ENCODE measurements around the gene METAP1D.

METAP1D gene

GRCh38 chr2:172038604-172039003 is 38.9 kb downstream of the METAP1D start:
- H3K9ac ChIP-seq (ENCODE audit: low read depth, low read length): no peak overlapping the region
- no peaks in the 10 kb centered on the region for H3K9me3 ChIP-seq (ENCODE audit: control insufficient read depth, insufficient read depth, low read length)
- no peaks in the 10 kb centered on the region for H3K4me1 ChIP-seq (ENCODE audit: control insufficient read depth, insufficient read depth, low read length)
- no peaks in the 10 kb centered on the region for H3K36me3 ChIP-seq (ENCODE audit: control insufficient read depth, insufficient read depth, low read length)
- H3K4me3 ChIP-seq (ENCODE audit: low read depth, low read length): no peak overlapping the region
- H3K27me3 ChIP-seq (ENCODE audit: control insufficient read depth, insufficient read depth, low read length): no peaks in the 10 kb centered on the region

GRCh38 chr2:172039011-172039704 is 39.4 kb downstream of the METAP1D start:
- Histone ChIP-seq H3K4me3 (ENCODE audit: low read depth, low read length) (no peak overlapping the region), H3K9me3 (ENCODE audit: control insufficient read depth, insufficient read depth, low read length) (no peaks in the 10 kb centered on the region), H3K27me3 (ENCODE audit: control insufficient read depth, insufficient read depth, low read length) (no peaks in the 10 kb centered on the region), H3K9ac (ENCODE audit: low read depth, low read length) (no peak overlapping the region), H3K4me1 (ENCODE audit: control insufficient read depth, insufficient read depth, low read length) (no peaks in the 10 kb centered on the region), H3K36me3 (ENCODE audit: control insufficient read depth, insufficient read depth, low read length) (no peaks in the 10 kb centered on the region)

GRCh38 chr2:172040311-172040710 is 40.6 kb downstream of the METAP1D start:
- Histone ChIP-seq H3K4me3 (ENCODE audit: low read depth, low read length) (no peak overlapping the region), H3K36me3 (ENCODE audit: control insufficient read depth, insufficient read depth, low read length) (no peaks in the 10 kb centered on the region), H3K9me3 (ENCODE audit: control insufficient read depth, insufficient read depth, low read length) (no peaks in the 10 kb centered on the region), H3K27me3 (ENCODE audit: control insufficient read depth, insufficient read depth, low read length) (no peaks in the 10 kb centered on the region), H3K4me1 (ENCODE audit: control insufficient read depth, insufficient read depth, low read length) (no peaks in the 10 kb centered on the region), H3K9ac (ENCODE audit: low read depth, low read length) (no peak overlapping the region)

- Histone ChIP-seq H3K4me3 (ENCODE audit: low read depth, low read length) (no peak overlapping the region), H3K9me3 (ENCODE audit: control insufficient read depth, insufficient read depth, low read length) (no peaks in the 10 kb centered on the region), H3K9ac (ENCODE audit: low read depth, low read length) (no peak overlapping the region), H3K4me1 (ENCODE audit: control insufficient read depth, insufficient read depth, low read length) (no peaks in the 10 kb centered on the region), H3K36me3 (ENCODE audit: control insufficient read depth, insufficient read depth, low read length) (no peaks in the 10 kb centered on the region), H3K27me3 (ENCODE audit: control insufficient read depth, insufficient read depth, low read length) (no peaks in the 10 kb centered on the region)
Measured at GRCh38 chr2:172046080-172046678, 46.4 kb downstream of the METAP1D start.

DNA sequence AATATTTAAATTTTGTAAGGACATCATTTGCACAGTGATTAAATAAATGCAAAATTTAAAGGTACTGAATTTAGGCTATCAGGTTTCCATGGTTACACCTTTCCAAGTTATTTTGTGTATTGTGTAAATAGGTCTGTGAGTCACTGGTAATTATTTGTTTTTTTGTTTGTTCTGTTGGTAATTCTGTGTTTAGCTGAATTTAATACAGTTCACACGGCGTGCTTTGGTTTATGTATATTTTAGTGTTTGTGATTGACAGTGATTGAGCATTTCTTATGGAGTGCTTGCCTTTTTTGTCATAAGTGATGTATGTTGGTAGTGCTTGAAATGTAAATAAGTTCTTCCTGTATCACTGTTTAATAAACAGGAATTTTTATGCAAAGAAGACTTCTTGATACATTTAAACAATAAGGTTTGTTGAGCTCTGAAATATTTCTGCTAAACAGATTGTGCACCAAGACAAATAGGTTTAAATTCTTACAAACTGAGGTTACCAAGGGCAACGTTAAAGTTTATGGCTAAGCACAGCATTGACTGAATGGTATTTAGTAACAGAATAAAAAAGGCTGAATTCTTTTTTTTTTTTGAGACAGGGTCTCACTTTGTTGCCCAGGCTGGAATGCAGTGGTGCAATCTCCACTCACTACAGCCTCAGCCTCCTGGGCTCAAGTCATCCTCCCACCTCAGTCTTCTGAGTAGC is 47.3 kb downstream of the METAP1D start:
- Histone ChIP-seq H3K4me1 (ENCODE audit: control insufficient read depth, insufficient read depth, low read length) (no peaks in the 10 kb centered on the region), H3K27me3 (ENCODE audit: control insufficient read depth, insufficient read depth, low read length) (no peaks in the 10 kb centered on the region), H3K4me3 (ENCODE audit: low read depth, low read length) (no peak overlapping the region), H3K9ac (ENCODE audit: low read depth, low read length) (no peak overlapping the region), H3K9me3 (ENCODE audit: control insufficient read depth, insufficient read depth, low read length) (no peaks in the 10 kb centered on the region), H3K36me3 (ENCODE audit: control insufficient read depth, insufficient read depth, low read length) (no peaks in the 10 kb centered on the region)

GRCh38 chr2:172047566-172048507 is 48.1 kb downstream of the METAP1D start:
- Histone ChIP-seq H3K9ac (ENCODE audit: low read depth, low read length) (no peak overlapping the region), H3K9me3 (ENCODE audit: control insufficient read depth, insufficient read depth, low read length) (no peaks in the 10 kb centered on the region), H3K27me3 (ENCODE audit: control insufficient read depth, insufficient read depth, low read length) (no peaks in the 10 kb centered on the region), H3K4me1 (ENCODE audit: control insufficient read depth, insufficient read depth, low read length) (no peaks in the 10 kb centered on the region), H3K4me3 (ENCODE audit: low read depth, low read length) (no peak overlapping the region), H3K36me3 (ENCODE audit: control insufficient read depth, insufficient read depth, low read length) (no peaks in the 10 kb centered on the region)

DNA sequence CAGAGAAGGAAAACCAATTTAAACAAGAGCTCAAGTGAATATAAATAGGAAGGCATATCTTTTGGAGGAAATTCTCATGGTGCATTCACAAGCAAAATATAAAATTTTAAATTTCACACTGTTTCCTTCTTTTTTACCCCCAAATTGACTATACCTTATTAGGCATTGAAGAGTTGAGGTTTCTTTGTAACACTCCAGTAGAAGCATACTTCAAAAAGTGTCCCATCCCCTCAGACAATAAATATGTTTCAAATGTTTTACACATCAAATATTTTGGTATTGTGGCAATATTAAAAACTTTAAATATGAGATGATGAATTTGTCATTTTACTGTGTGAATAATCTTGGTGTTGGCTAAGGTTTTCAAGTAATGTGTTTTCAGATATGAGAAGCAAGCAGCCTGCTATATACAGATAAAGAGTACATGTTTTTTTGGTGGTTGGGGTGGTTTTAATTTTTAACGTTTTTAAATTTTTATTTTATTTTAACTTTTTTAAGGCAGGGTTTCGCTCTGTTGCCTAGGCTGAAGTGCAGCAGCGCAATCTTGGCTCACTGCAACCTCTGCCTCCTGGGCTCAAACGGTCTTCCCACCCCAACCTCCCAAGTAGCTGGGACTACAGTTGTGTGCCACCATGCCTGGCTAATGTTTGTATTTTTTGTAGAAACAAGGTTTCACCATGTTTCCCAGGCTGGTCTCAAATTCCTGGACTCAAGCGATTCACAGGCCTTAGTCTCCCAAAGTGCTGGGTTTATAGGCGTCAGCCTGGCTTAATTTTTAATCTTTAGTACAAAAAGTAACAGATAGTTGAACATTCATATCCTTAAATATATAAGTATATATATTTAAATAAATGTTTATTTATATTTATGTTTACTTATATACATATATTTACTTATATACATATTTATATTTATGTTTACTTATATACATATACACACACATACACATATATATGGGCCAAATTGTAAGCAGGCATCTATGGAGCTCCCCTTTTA is 49.1 kb downstream of the METAP1D start:
- Histone ChIP-seq H3K9ac (ENCODE audit: low read depth, low read length) (no peak overlapping the region), H3K4me1 (ENCODE audit: control insufficient read depth, insufficient read depth, low read length) (no peaks in the 10 kb centered on the region), H3K4me3 (ENCODE audit: low read depth, low read length) (no peak overlapping the region), H3K9me3 (ENCODE audit: control insufficient read depth, insufficient read depth, low read length) (no peaks in the 10 kb centered on the region), H3K27me3 (ENCODE audit: control insufficient read depth, insufficient read depth, low read length) (no peaks in the 10 kb centered on the region), H3K36me3 (ENCODE audit: control insufficient read depth, insufficient read depth, low read length) (no peaks in the 10 kb centered on the region)

GRCh38 chr2:172049567-172050120 is 49.9 kb downstream of the METAP1D start:
- no peak overlapping the region for H3K9ac ChIP-seq (ENCODE audit: low read depth, low read length)

GRCh38 chr2:172050479-172051125 is 50.8 kb downstream of the METAP1D start:
- H3K36me3 ChIP-seq (ENCODE audit: control insufficient read depth, insufficient read depth, low read length): no peaks in the 10 kb centered on the region
- no peaks in the 10 kb centered on the region for H3K9me3 ChIP-seq (ENCODE audit: control insufficient read depth, insufficient read depth, low read length)
- no peak overlapping the region for H3K4me3 ChIP-seq (ENCODE audit: low read depth, low read length)
- H3K4me1 ChIP-seq (ENCODE audit: control insufficient read depth, insufficient read depth, low read length): no peaks in the 10 kb centered on the region
- H3K9ac ChIP-seq (ENCODE audit: low read depth, low read length): no peak overlapping the region
- H3K27me3 ChIP-seq (ENCODE audit: control insufficient read depth, insufficient read depth, low read length): no peaks in the 10 kb centered on the region

More at GRCh38 chr2:172049567-172050120, 49.9 kb downstream of the METAP1D start:
- Histone ChIP-seq H3K4me1 (ENCODE audit: control insufficient read depth, insufficient read depth, low read length) (no peaks in the 10 kb centered on the region), H3K9me3 (ENCODE audit: control insufficient read depth, insufficient read depth, low read length) (no peaks in the 10 kb centered on the region), H3K4me3 (ENCODE audit: low read depth, low read length) (no peak overlapping the region), H3K36me3 (ENCODE audit: control insufficient read depth, insufficient read depth, low read length) (no peaks in the 10 kb centered on the region), H3K27me3 (ENCODE audit: control insufficient read depth, insufficient read depth, low read length) (no peaks in the 10 kb centered on the region)
